Measurements from ENCODE around the gene CYFIP1.

Gene CYFIP1

GRCh38 chr15:22880068-22880980 is 99.8 kb downstream of the CYFIP1 start:
- TF ChIP-seq MYC (IDR thresholded peaks at IDR 0.05; ENCODE audit: low read depth, low read length) = no peak
- no peak for TF ChIP-seq POLR2A (IDR thresholded peaks at IDR 0.05; ENCODE audit: extremely low read depth, insufficient read length)
- TF ChIP-seq, protein P1, sequence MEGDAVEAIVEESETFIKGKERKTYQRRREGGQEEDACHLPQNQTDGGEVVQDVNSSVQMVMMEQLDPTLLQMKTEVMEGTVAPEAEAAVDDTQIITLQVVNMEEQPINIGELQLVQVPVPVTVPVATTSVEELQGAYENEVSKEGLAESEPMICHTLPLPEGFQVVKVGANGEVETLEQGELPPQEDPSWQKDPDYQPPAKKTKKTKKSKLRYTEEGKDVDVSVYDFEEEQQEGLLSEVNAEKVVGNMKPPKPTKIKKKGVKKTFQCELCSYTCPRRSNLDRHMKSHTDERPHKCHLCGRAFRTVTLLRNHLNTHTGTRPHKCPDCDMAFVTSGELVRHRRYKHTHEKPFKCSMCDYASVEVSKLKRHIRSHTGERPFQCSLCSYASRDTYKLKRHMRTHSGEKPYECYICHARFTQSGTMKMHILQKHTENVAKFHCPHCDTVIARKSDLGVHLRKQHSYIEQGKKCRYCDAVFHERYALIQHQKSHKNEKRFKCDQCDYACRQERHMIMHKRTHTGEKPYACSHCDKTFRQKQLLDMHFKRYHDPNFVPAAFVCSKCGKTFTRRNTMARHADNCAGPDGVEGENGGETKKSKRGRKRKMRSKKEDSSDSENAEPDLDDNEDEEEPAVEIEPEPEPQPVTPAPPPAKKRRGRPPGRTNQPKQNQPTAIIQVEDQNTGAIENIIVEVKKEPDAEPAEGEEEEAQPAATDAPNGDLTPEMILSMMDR (IDR thresholded peaks at IDR 0.05; ENCODE audit: low read depth, low read length) = no peak
- TF ChIP-seq, protein P2, sequence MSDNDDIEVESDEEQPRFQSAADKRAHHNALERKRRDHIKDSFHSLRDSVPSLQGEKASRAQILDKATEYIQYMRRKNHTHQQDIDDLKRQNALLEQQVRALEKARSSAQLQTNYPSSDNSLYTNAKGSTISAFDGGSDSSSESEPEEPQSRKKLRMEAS (IDR thresholded peaks at IDR 0.05; ENCODE audit: low read depth, low read length) = no peak
- DNase-seq (ENCODE audit: low read depth) = no peak

DNA sequence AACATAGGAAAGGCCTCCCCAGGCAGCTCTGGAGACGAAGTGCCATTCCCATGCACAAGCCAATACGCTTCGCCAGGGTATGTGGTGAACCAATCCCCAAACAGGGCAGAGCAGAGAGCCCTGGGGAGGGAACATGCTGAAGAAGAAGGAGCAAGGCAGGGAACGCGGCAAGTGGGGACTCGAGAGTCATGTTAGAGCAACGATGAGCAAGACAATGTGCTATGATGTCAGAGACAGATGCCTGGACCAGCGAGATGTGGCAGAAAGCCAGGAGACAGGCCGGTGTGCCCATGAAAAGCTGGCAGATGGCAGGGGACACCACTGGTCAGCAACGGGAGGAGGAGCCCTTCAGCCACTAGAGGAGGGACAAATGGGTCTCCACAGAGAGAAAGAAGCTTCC is 102.1 kb downstream of the CYFIP1 start:
- TF ChIP-seq, protein P2 (IDR thresholded peaks at IDR 0.05; ENCODE audit: low read depth, low read length) = no peak
- TF ChIP-seq POLR2A (IDR thresholded peaks at IDR 0.05; ENCODE audit: extremely low read depth, insufficient read length) (no peak), MYC (IDR thresholded peaks at IDR 0.05; ENCODE audit: low read depth, low read length) (no peak)
- TF ChIP-seq, protein P1 (IDR thresholded peaks at IDR 0.05; ENCODE audit: low read depth, low read length) = no peak
- DNase-seq (ENCODE audit: low read depth) = no peak
- no peak overlapping the region for H3K4me3 ChIP-seq (ENCODE audit: low read depth, low read length)

More at GRCh38 chr15:22880068-22880980, 99.8 kb downstream of the CYFIP1 start:
- no peak overlapping the region for H3K4me3 ChIP-seq (ENCODE audit: low read depth, low read length)

GRCh38 chr15:22877607-22878006 is 102.6 kb downstream of the CYFIP1 start:
- DNase-seq (ENCODE audit: low read depth) = no peak
- TF ChIP-seq, protein P2 (IDR thresholded peaks at IDR 0.05; ENCODE audit: low read depth, low read length) = no peak
- no peak for TF ChIP-seq POLR2A (IDR thresholded peaks at IDR 0.05; ENCODE audit: extremely low read depth, insufficient read length)
- no peak overlapping the region for H3K4me3 ChIP-seq (ENCODE audit: low read depth, low read length)

DNA sequence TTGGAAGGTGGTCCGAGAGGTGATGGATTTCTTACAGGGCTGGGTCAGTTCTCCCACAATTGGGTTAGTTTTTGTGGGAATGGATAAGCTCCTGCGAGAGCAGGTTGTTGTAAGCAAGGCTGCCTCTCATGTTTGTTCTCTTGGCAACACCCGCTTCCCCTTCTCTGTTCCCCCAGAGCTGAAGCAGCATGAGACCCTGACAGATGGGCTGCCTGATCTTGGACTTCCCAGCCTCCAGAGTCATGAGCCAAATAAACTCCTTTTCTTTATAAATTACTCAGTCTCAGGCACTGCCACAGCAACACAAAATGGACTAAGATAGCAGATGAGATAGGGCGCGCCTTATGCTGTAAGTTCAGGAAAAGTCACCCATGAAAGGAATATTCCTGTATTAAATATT is 103.1 kb downstream of the CYFIP1 start:
- DNase-seq (ENCODE audit: low read depth) = no peak
- TF ChIP-seq MYC (IDR thresholded peaks at IDR 0.05; ENCODE audit: low read depth, low read length) (no peak), POLR2A (IDR thresholded peaks at IDR 0.05; ENCODE audit: extremely low read depth, insufficient read length) (no peak)
- TF ChIP-seq, protein P2 (IDR thresholded peaks at IDR 0.05; ENCODE audit: low read depth, low read length) = no peak
- TF ChIP-seq, protein P1 (IDR thresholded peaks at IDR 0.05; ENCODE audit: low read depth, low read length) = no peak
- H3K4me3 ChIP-seq (ENCODE audit: low read depth, low read length) = no peak overlapping the region

DNA sequence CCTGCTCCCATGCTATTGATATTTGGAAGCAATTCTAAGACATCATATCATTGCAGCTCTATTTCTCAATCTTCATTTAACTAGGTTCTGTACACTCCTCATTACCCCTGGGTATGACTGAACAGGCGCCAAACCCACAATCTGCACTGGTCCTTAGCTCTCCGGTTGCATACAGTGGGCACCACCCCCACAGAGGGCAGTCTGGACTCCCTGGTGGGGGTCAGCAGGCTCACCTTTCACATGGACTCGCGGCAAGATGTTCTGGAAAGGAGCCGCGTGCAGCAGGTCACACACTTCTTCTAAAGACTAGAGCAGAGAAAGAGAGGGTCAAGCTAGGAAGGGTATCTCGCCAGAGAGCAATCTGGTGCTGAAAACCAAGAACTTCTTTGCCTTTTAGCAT is 105.2 kb downstream of the CYFIP1 start:
- H3K4me3 ChIP-seq (ENCODE audit: low read depth, low read length) = no peak overlapping the region
- no peak for DNase-seq (ENCODE audit: low read depth)
- TF ChIP-seq, protein P2 (IDR thresholded peaks at IDR 0.05; ENCODE audit: low read depth, low read length) = no peak
- TF ChIP-seq MYC (IDR thresholded peaks at IDR 0.05; ENCODE audit: low read depth, low read length) (no peak), POLR2A (IDR thresholded peaks at IDR 0.05; ENCODE audit: extremely low read depth, insufficient read length) (no peak)
- TF ChIP-seq, protein P1 (IDR thresholded peaks at IDR 0.05; ENCODE audit: low read depth, low read length) = no peak

DNA sequence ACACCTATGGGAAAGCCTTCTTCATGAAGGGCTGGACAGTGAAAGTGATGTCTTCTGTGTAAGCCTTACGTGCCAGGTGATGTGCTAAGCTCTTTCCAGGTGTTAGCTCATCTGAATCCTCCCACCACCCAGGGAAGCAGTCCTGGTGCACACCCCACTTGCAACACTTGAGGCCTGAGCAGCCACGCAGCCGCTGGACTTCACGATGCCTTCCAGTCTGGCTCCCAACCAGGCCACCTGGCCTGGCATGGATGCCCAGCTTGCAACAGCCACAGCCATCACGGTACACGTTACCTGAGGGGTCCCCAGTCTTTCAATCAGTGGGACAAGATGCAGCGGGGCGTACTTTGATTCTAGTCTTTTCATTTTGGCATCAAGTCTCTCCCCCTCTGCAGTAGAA is 105.9 kb downstream of the CYFIP1 start:
- DNase-seq (ENCODE audit: low read depth) = no peak
- H3K4me3 ChIP-seq (ENCODE audit: low read depth, low read length) = no peak overlapping the region
- TF ChIP-seq, protein P1 (IDR thresholded peaks at IDR 0.05; ENCODE audit: low read depth, low read length) = no peak
- no peak for TF ChIP-seq POLR2A (IDR thresholded peaks at IDR 0.05; ENCODE audit: extremely low read depth, insufficient read length)
- TF ChIP-seq, protein P2 (IDR thresholded peaks at IDR 0.05; ENCODE audit: low read depth, low read length) = no peak
- TF ChIP-seq MYC (IDR thresholded peaks at IDR 0.05; ENCODE audit: low read depth, low read length) = no peak

All from NB4 (cell line).